ENCODE results near the gene ST6GALNAC2.

Gene ST6GALNAC2

GRCh38 chr17:76576189-76576588 is 9.5 kb downstream of the ST6GALNAC2 start:
- H3K36me3 Mint-ChIP-seq (ENCODE audit: low read depth): no peaks in the 10 kb centered on the region
- TF ChIP-seq CTCF (IDR thresholded peaks at IDR 0.05; ENCODE audit: unreplicated experiment in 3 of 3): no peak
- H3K9me3 Mint-ChIP-seq: no peaks in the 10 kb centered on the region
- H3K27me3 Mint-ChIP-seq (ENCODE audit: low read depth): peaks cover 18% of the 10 kb centered on the region
- H3K4me3 Mint-ChIP-seq: no peak overlapping the region
- H3K4me1 Mint-ChIP-seq: no peaks in the 10 kb centered on the region
- no peak overlapping the region for H3K27ac Mint-ChIP-seq

GRCh38 chr17:76575570-76575969 is 10.1 kb downstream of the ST6GALNAC2 start:
- no peak for TF ChIP-seq CTCF (IDR thresholded peaks at IDR 0.05; ENCODE audit: unreplicated experiment in 3 of 3)
- Mint-ChIP-seq H3K27me3 (ENCODE audit: low read depth) (peaks cover 12% of the 10 kb centered on the region), H3K9me3 (no peaks in the 10 kb centered on the region), H3K4me3 (no peak overlapping the region), H3K36me3 (ENCODE audit: low read depth) (no peaks in the 10 kb centered on the region), H3K27ac (no peak overlapping the region), H3K4me1 (no peaks in the 10 kb centered on the region)

- peaks cover 12% of the 10 kb centered on the region for H3K27me3 Mint-ChIP-seq (ENCODE audit: low read depth)
- no peak overlapping the region for H3K27ac Mint-ChIP-seq
- no peak for TF ChIP-seq CTCF (IDR thresholded peaks at IDR 0.05; ENCODE audit: unreplicated experiment in 3 of 3)
- H3K36me3 Mint-ChIP-seq (ENCODE audit: low read depth): no peaks in the 10 kb centered on the region
- H3K4me1 Mint-ChIP-seq: no peaks in the 10 kb centered on the region
- H3K9me3 Mint-ChIP-seq: no peaks in the 10 kb centered on the region
- H3K4me3 Mint-ChIP-seq: no peak overlapping the region
These were observed 11.5 kb downstream of the ST6GALNAC2 start for GRCh38 chr17:76574166-76574565.

- Mint-ChIP-seq H3K27me3 (ENCODE audit: low read depth) (peaks cover 12% of the 10 kb centered on the region), H3K4me3 (no peak overlapping the region), H3K36me3 (ENCODE audit: low read depth) (no peaks in the 10 kb centered on the region), H3K27ac (no peak overlapping the region), H3K4me1 (no peaks in the 10 kb centered on the region), H3K9me3 (no peaks in the 10 kb centered on the region)
- TF ChIP-seq CTCF (IDR thresholded peaks at IDR 0.05; ENCODE audit: unreplicated experiment in 3 of 3): no peak
These were observed 12.6 kb downstream of the ST6GALNAC2 start for GRCh38 chr17:76573096-76573495.

GRCh38 chr17:76572201-76572910 is 13.3 kb downstream of the ST6GALNAC2 start:
- no peaks in the 10 kb centered on the region for H3K36me3 Mint-ChIP-seq (ENCODE audit: low read depth)
- TF ChIP-seq CTCF (IDR thresholded peaks at IDR 0.05; ENCODE audit: unreplicated experiment in 3 of 3): no peak
- H3K27me3 Mint-ChIP-seq (ENCODE audit: low read depth): peaks cover 12% of the 10 kb centered on the region
- no peak overlapping the region for H3K4me3 Mint-ChIP-seq
- no peaks in the 10 kb centered on the region for H3K4me1 Mint-ChIP-seq
- H3K27ac Mint-ChIP-seq: no peak overlapping the region
- no peaks in the 10 kb centered on the region for H3K9me3 Mint-ChIP-seq

GRCh38 chr17:76570877-76571471 is 14.7 kb downstream of the ST6GALNAC2 start:
- no peak overlapping the region for H3K27ac Mint-ChIP-seq

More at GRCh38 chr17:76570877-76571471, 14.7 kb downstream of the ST6GALNAC2 start:
- Mint-ChIP-seq H3K9me3 (no peaks in the 10 kb centered on the region), H3K4me1 (no peaks in the 10 kb centered on the region), H3K27me3 (ENCODE audit: low read depth) (peaks cover 6% of the 10 kb centered on the region), H3K36me3 (ENCODE audit: low read depth) (peaks cover 4% of the 10 kb centered on the region), H3K4me3 (no peak overlapping the region)
- TF ChIP-seq CTCF (IDR thresholded peaks at IDR 0.05; ENCODE audit: unreplicated experiment in 3 of 3): no peak

Measured in nephron (organoid).